ENCODE measurements around the gene RALA. TPM values are rescaled to one million over a fixed set of nuclear protein-coding genes. Genes with fewer than 3 reads are reported as not detected.

The RALA gene
- total RNA-seq, 2 experiments from 2014 or later, result 29.1 to 31.1 TPM

GRCh38 chr7:39709029-39709428 lies 85.7 kb downstream of the RALA start:
- CTCF ChIA-PET, result interaction anchor here (1.5 kb wide), 1 partner anchor 12 kb away, joined by 3 read pairs; no protein-coding TSS in a partner anchor
- POLR2A ChIA-PET, result no interaction called here

DNA sequence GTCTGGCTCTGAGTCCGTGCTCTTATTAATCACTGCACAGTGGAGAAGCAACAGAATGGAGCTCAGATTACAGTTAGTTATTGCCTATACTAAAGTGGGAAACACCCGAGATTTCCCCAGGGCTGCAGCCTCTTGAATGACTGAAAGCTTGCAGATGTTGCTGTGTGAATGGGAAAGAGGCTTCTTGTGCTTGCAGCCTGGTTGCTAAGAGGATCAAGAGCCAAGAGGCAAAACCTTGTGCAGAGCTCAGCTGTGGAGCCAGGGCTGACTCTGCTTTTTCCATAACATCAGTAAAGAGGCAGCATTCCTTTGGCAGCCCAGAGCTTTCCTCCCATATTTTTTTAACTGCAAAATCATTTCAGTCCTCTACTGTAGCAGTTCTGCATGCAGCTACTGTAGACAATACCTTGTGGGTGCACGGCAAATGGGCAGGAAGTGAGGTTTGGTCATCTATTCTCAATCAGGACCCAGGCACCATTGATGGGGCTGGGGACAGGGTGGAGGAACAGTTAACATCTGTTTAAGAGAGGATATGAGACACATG lies 86.5 kb downstream of the RALA start:
- POLR2A ChIA-PET, result no interaction called here
- CTCF ChIA-PET, result interaction anchor here (1.5 kb wide), 1 partner anchor 11 kb away, joined by 3 read pairs; no protein-coding TSS in a partner anchor

DNA sequence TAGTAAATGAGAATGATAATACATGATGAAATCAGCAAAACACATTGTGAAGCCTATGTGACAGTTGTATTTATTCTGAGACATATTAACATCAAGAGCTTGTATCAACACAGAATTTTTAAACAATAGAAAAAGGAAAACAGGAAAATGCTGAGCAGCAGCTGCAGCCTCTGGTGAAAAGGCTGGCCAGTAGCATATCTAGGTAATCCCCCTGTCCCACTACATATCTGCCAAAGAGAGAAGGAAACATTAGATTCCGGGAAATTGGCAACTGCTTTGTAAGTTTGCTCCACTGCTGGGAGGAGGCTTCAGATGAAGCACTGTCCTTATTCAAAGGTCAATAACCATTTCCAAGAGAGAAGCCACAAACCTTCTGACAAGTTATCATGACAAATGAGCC lies 89.4 kb downstream of the RALA start:
- ChIA-PET POLR2A (no interaction called here), CTCF (no interaction called here)

DNA sequence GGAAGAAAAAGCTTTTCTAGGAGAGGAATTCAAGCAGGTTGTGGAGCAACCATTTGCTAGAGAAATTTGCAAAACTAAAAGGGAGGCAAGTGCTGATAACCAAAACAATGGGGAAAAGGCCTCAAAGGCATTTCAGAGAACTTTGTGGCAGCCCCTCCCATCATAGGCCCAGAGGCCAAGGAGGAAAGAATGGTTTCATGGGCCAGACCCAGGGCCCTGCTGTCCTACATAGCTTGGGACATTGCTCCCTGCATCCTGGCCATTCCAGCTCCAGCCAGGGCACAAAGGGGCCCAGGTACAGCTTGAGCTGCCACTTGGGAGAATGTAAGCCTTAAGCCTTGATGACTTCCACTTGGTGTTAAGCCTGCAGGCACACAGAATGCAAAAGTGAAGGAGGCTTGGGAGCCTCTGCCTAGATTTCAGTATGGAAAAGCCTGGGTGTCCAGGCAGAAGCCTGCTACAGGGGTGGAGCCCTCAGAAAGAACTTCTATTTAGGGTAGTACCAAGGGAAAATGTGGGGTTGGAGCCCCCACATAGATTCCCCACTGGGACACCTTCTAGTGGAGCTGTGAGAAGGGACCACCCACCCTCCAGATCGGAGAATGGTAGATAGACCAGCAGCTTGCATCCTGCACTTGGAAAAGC lies 91.2 kb downstream of the RALA start:
- POLR2A ChIA-PET, result no interaction called here
- CTCF ChIA-PET, result no interaction called here

GRCh38 chr7:39720586-39720985 lies 97.2 kb downstream of the RALA start:
- POLR2A ChIA-PET, result no interaction called here
- CTCF ChIA-PET, result interaction anchor here (1.8 kb wide), 1 partner anchor 12 kb away, joined by 3 read pairs; no protein-coding TSS in a partner anchor

GRCh38 chr7:39721345-39721744 lies 98.0 kb downstream of the RALA start:
- ChIA-PET POLR2A (interaction anchor here (0.6 kb wide), 1 partner anchor 40 kb away, joined by 5 read pairs; no protein-coding TSS in a partner anchor), CTCF (interaction anchor here (1.8 kb wide), 1 partner anchor 12 kb away, joined by 3 read pairs; no protein-coding TSS in a partner anchor)

- ChIA-PET POLR2A (no interaction called here), CTCF (interaction anchor here (1.8 kb wide), 1 partner anchor 13 kb away, joined by 3 read pairs; no protein-coding TSS in a partner anchor)
These were observed 98.7 kb downstream of the RALA start for GRCh38 chr7:39721919-39722597.

DNA sequence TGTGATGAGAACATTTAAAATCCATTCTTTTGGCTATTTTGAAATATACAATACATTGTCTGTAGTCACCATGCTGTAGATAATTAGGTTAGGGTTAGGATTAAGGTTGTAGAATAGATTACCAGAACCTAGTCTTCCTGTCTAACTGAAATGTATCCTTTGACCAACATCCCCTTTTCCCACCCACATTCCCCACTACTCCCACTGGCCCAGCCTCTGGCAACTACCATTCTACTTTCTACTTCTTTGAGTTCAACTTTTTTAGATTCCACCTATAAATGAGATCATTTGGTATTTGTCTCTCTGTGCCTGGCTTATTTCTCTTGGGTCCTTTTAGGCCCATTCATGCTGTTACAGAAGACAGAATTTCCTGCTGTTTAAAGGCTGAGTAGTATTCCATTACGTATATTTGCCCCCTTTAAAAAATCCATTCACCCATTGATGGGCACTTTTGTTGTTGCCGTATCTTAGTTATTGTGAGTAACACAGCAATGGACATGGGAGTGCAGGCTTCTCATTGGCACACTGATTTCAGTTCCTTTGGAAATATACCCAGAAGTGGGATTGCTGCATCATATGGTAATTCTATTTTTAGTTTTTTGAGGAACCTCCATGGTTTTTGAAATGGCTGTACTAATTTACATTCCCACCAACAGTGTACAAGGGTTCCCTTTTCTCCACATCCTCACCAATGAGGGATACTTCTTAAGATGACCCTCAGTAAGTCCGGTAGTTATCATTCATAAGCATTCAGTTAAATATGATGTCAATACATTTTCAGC lies 104.0 kb downstream of the RALA start:
- CTCF ChIA-PET, result no interaction called here
- POLR2A ChIA-PET, result no interaction called here

- POLR2A ChIA-PET, result interaction anchor here (0.7 to 2.4 kb wide), 2 partner anchors 15 to 109 kb away, joined by 3 to 8 read pairs; partner anchors contain the start of gene RALA
- CTCF ChIA-PET, result interaction anchor here (0.6 to 5.2 kb wide), 5 partner anchors 7 to 281 kb away, joined by 3 to 23 read pairs (median 3); no protein-coding TSS in a partner anchor
These were observed 109.7 kb downstream of the RALA start for GRCh38 chr7:39732837-39733804.

GRCh38 chr7:39733881-39734632 lies 110.7 kb downstream of the RALA start:
- POLR2A ChIA-PET, result interaction anchor here (0.6 to 2.4 kb wide), 2 partner anchors 110 to 215 kb away, joined by 5 to 8 read pairs; partner anchors contain the start of gene RALA

DNA sequence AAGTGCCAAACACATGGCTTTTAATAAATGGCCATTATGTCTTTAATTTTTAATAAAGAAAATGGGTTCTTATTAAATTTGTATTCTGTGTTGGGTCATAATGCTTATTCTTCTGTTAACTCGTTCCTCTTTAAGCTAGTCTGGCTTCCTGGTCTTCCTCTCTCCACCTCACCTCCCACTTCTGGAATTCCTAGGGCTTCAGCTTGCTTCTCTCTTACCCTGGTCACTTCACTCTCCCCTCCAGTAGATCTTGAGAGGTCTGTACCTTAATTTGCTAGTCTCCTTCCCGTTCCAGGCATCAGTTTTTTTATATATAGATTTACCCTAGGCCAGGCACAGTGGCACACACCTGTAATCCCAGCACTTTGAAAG lies 111.2 kb downstream of the RALA start:
- CTCF ChIA-PET, result interaction anchor here (0.8 to 5.2 kb wide), 3 partner anchors 11 to 154 kb away, joined by 3 to 23 read pairs (median 6); no protein-coding TSS in a partner anchor

More at GRCh38 chr7:39733881-39734632, 110.7 kb downstream of the RALA start:
- CTCF ChIA-PET, result interaction anchor here (0.6 to 5.2 kb wide), 5 partner anchors 8 to 280 kb away, joined by 3 to 23 read pairs (median 3); no protein-coding TSS in a partner anchor

GRCh38 chr7:39735903-39736302 lies 112.5 kb downstream of the RALA start:
- POLR2A ChIA-PET, result no interaction called here

More for the DNA sequence above, 111.2 kb downstream of the RALA start:
- POLR2A ChIA-PET, result interaction anchor here (0.6 kb wide), 1 partner anchor 215 kb away, joined by 5 read pairs; no protein-coding TSS in a partner anchor

DNA sequence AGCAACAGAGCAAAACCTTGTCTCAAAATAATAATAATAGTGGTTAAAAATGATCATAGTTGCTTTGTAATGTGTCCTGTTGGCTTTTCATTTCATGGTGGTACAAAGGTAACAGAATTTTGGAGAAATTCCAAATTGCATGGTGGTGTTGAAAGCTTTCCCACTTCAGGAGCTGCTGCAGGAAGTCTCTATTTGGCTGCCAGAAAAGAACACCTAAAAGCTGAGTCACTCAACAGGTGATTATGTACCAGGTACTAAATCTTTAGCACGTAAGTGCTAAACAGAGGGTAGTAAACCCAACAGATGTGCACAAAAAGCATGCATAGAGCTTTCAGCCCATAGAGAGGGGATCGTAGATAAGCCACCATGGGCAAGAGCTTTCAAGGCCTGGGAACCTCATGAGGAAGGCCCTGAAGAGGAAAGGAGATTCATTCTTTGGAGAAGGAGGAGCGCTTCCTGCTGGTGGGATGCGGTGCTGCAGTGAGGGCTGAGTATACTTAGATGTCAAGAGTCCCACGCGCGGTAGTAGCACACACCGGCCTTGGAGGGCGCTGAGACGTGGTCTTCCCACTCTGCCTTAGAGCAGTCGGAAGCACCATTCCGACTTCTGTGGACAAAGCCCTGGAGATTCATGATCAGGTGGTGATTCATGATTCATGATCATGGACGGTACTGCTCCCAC lies 118.7 kb downstream of the RALA start:
- ChIA-PET POLR2A (no interaction called here), CTCF (interaction anchor here (0.6 to 11.1 kb wide), 6 partner anchors 9 to 163 kb away, joined by 3 to 104 read pairs (median 3); no protein-coding TSS in a partner anchor)

More at GRCh38 chr7:39735903-39736302, 112.5 kb downstream of the RALA start:
- CTCF ChIA-PET, result interaction anchor here (1.6 to 5.2 kb wide), 2 partner anchors 10 to 155 kb away, joined by 6 to 23 read pairs; no protein-coding TSS in a partner anchor

DNA sequence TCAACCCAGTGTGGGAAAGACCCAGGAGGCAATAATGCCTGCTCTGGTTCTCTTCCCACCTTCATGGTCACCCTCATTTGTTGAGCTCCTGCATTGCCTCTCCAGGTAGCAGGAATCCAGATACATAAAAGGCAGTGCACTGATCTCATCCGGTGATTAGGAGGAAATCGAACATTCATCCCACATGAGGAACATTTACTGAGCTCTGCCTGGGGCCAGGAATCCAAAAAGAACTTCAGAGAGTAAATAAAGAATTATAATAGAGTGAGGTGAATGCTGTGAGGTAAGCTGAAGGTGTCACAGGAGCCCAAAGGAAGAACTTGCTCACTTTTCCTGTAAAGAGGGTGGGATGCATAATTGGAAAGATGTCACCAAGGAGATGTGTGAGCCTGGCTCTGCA lies 121.2 kb downstream of the RALA start:
- POLR2A ChIA-PET, result no interaction called here

DNA sequence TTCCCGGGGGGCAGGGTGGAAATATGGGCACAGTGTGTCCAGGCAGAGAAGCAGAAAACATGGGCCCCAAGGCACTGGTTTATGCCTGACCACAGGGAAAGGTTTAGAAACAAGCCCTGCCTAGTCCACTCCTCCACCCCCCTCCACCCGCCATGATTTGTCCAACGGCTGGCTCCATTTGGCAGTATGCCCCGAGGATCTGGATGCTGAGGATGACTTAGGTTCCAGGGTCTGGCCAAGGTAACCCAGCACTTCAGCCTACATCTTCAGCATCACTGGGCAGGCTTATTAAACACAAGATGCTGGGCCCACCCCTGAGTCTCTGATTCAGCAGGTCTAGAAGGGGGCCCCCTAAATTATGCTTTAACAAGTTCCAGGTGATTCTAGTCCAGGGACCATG lies 121.9 kb downstream of the RALA start:
- ChIA-PET POLR2A (no interaction called here), CTCF (interaction anchor here (0.5 to 11.1 kb wide), 4 partner anchors 10 to 166 kb away, joined by 3 to 104 read pairs (median 14); no protein-coding TSS in a partner anchor)

More for the DNA sequence above, 121.2 kb downstream of the RALA start:
- CTCF ChIA-PET, result interaction anchor here (3.4 to 11.1 kb wide), 2 partner anchors 9 to 165 kb away, joined by 23 to 104 read pairs; no protein-coding TSS in a partner anchor

DNA sequence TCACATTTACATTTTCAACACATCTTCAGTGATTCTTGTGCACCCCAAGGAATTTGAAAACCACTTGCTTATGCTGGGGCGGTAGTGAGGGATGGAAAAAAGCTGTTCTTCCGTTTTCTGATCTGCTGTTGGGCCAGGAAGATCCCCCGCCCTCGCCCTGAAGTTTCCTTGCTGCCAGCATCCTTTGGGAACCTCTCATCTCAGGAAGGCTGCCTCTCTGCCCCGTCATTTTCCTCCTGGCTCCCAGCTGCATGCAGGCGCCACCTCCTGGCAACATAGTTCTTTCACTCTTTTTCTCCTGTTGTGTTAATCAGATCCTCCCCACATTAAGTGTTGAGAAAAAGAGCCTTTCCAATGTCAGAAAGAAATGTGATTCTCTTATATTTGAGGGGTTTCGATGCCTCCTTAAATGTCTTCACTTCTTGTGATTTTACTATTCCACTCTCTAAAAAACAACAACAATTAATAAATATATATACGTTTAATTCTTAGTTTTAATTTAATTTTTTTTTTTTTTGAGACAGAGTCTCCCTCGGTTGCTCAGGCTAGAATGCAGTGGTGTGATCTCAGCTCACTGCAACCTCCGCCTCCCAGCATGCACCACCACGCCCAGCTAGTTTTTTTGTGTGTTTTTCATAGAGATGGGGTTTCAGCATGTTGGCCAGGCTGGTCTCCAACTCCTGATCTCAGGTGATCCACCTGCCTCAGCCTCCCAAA lies 122.9 kb downstream of the RALA start:
- ChIA-PET CTCF (interaction anchor here (1.1 to 11.1 kb wide), 3 partner anchors 11 to 167 kb away, joined by 3 to 104 read pairs (median 23); no protein-coding TSS in a partner anchor), POLR2A (interaction anchor here (0.6 kb wide), 1 partner anchor 255 kb away, joined by 3 read pairs; no protein-coding TSS in a partner anchor)

Measured in activated CD8-positive, alpha-beta memory T cell treated with anti-CD3 and anti-CD28 coated beads for 36 hours (primary cell).